ENCODE data around the gene CHKA. TPM values are rescaled to one million over a fixed set of nuclear protein-coding genes. Genes with fewer than 3 reads are reported as not detected.

Gene CHKA
- total RNA-seq, 1 experiment from 2014 or later: 63.0 TPM

DNA sequence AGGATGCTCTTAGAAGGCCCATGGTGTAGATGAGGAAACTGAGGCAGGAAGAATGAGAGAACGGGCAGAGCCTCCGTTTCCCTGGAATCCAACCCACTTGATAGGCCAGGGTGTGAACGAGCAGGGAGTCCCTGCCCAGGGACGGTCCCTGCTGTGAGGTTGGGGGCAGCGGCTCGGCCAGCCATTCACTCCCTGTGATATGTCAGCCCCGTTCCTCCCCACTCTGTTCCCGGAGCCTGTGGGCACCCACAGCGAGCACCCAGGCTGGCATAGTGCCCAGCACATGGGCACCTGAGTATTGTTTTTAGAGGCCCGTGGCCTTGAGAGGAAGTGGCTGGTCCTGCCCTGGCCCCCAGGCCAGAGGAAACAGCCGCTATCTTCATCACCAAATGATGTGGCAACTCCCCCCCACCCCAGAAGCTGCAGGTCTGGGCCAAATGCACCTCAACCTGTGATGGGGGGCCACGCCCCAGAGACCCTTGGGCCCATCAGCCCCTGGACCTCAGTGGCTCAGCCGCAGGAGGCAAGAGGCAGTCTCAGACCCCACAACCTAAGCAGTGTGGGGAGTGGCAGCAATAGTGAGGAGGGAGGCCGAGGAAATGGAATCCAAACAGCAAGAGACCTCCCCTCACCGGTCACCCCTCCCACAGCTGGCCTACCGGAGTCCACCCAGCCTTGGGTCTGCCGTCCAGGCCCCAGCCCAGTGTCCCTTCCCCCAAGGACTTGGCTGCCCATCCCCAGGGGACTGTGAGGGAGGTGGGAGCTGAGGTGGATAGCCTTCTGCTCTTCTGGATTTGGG lies 108.9 kb downstream of the CHKA start:
- H3K79me2 ChIP-seq (ENCODE audit: insufficient read depth, low read length): no peaks in the 10 kb centered on the region
- no peaks in the 10 kb centered on the region; a peak in 1 of 7 replicates for H3K36me3 Mint-ChIP-seq (ENCODE audit: insufficient read depth in 1 of 3, low read depth in 3 of 3)
- no peaks in the 10 kb centered on the region for H3K27me3 ChIP-seq (ENCODE audit: insufficient read depth, low read length)
- no CpG with 5 or more reads among the region's 17 CpGs for WGBS (ENCODE audit: extremely low coverage, insufficient read length, low lambda C conversion rate)
- no peak overlapping the region for H3K4ac ChIP-seq (ENCODE audit: low read depth, low read length)
- no peaks in the 10 kb centered on the region for H3K4me1 ChIP-seq (ENCODE audit: insufficient read depth, low read length)
- no peak overlapping the region for H2BK12ac ChIP-seq (ENCODE audit: insufficient read length, low read depth, low read length)
- no peaks in the 10 kb centered on the region for H3K79me1 ChIP-seq (ENCODE audit: insufficient read depth, low read depth, low read length, poor library complexity, severe bottlenecking)
- H3K14ac ChIP-seq (ENCODE audit: insufficient read depth, low read length): no peak overlapping the region; the same call in 1 of the 2 replicates
- TF ChIP-seq, protein P1, sequence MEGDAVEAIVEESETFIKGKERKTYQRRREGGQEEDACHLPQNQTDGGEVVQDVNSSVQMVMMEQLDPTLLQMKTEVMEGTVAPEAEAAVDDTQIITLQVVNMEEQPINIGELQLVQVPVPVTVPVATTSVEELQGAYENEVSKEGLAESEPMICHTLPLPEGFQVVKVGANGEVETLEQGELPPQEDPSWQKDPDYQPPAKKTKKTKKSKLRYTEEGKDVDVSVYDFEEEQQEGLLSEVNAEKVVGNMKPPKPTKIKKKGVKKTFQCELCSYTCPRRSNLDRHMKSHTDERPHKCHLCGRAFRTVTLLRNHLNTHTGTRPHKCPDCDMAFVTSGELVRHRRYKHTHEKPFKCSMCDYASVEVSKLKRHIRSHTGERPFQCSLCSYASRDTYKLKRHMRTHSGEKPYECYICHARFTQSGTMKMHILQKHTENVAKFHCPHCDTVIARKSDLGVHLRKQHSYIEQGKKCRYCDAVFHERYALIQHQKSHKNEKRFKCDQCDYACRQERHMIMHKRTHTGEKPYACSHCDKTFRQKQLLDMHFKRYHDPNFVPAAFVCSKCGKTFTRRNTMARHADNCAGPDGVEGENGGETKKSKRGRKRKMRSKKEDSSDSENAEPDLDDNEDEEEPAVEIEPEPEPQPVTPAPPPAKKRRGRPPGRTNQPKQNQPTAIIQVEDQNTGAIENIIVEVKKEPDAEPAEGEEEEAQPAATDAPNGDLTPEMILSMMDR (conservative IDR thresholded peaks at IDR 0.05): no peak
- H3K23ac ChIP-seq (ENCODE audit: insufficient read length, low read depth, low read length): no peak overlapping the region
- no peak overlapping the region for H3T11ph ChIP-seq (ENCODE audit: low read length)
- no peaks in the 10 kb centered on the region for H3K9me3 ChIP-seq (ENCODE audit: control insufficient read depth, low read depth, low read length)
- H3K56ac ChIP-seq (ENCODE audit: insufficient read length, low read depth, low read length): no peak overlapping the region
- H2BK15ac ChIP-seq (ENCODE audit: low read depth, low read length): no peak overlapping the region
- H2AFZ ChIP-seq (ENCODE audit: low read length): no peak overlapping the region
- H3K4me2 ChIP-seq (ENCODE audit: insufficient read depth, insufficient read length, low read length): no peak overlapping the region
- H4K8ac ChIP-seq (replicated peaks; ENCODE audit: insufficient read length, low read depth, low read length): no peak overlapping the region
- H3K9me3 Mint-ChIP-seq: peaks cover 0 to 5% of the 10 kb centered on the region in 2 experiments; a peak in 1 of 5 replicates
- no peak overlapping the region for H2AK5ac ChIP-seq (ENCODE audit: insufficient read length, low read length)
- H2BK5ac ChIP-seq (ENCODE audit: insufficient read length, low read length): no peak overlapping the region
- peaks cover 16 to 36% of the 10 kb centered on the region in 2 experiments for H3K4me1 Mint-ChIP-seq
- H3K27ac Mint-ChIP-seq: no peak overlapping the region
- H2BK20ac ChIP-seq (ENCODE audit: low read depth, low read length, poor library complexity, severe bottlenecking): no peak overlapping the region
- H3K27me3 Mint-ChIP-seq (ENCODE audit: low read depth): peaks cover 2% of the 10 kb centered on the region
- H4K20me1 ChIP-seq (ENCODE audit: control insufficient read depth, insufficient read depth, insufficient read length): no peaks in the 10 kb centered on the region
- H3K23me2 ChIP-seq (ENCODE audit: insufficient read length, low read depth, low read length, poor library complexity, severe bottlenecking): no peaks in the 10 kb centered on the region
- H4K5ac ChIP-seq (ENCODE audit: insufficient read length, low read depth, low read length): no peak overlapping the region
- no peak overlapping the region for H4K91ac ChIP-seq (ENCODE audit: insufficient read length, low read depth, low read length)
- H3K18ac ChIP-seq (ENCODE audit: insufficient read length, low read depth, low read length): no peak overlapping the region
- no peak overlapping the region for H2BK120ac ChIP-seq (ENCODE audit: low read depth, low read length, poor library complexity, severe bottlenecking)
- no peak for DNase-seq
- H3K27ac ChIP-seq (ENCODE audit: insufficient read length, low read depth, low read length): no peak overlapping the region
- no peak overlapping the region for H3K4me3 Mint-ChIP-seq
- H3K9ac ChIP-seq (ENCODE audit: extremely low read depth, insufficient read length, low read length): no peak overlapping the region

All from H9 (cell line).